DMS114 treated with DMSO at 0.1 percent for 48 hours (cell line): ENCODE results near the gene PLA2G12B.
"Not testable (repeated sequence)": the region's sequence is repeated elsewhere in the genome, so short reads cannot be mapped to it uniquely, and the experiment has no call there.

Experiments
- DNase-seq: peaks from one replicate; lab custom pipeline; 2025; ENCODE audit not compliant: unreplicated experiment; lab: John Stamatoyannopoulos, UW

PLA2G12B gene

GRCh38 chr10:72954596-72955554 lies at the start of gene PLA2G12B:
Gene PLA2G12B (minus strand): TSS chr10:72954806. CDS start chr10:72954685, 121 bp downstream.
- no peak for DNase-seq

- DNase-seq, result no peak
Observed at GRCh38 chr10:73003822-73004221, 49.2 kb upstream of the PLA2G12B start.

DNA sequence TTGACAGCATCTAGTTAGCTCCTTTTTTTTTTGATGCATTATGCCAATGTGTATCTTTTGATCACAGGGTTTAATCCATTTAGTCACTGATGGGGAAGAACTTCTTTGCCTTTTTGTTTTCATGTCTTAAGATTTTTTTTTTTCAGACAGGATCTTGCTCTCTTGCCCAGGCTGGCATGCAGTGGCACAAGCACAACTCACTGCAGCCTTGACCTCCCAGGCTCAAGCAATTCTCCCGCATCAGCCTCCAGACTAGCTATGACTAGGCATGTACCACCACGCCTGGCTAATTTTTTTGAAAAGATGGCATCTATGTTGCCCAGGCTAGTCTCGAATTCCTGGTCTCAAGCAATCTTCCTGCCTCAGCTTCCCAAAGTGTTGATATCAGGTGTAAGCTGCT lies 46.4 kb upstream of the PLA2G12B start:
- DNase-seq, result no peak

DNA sequence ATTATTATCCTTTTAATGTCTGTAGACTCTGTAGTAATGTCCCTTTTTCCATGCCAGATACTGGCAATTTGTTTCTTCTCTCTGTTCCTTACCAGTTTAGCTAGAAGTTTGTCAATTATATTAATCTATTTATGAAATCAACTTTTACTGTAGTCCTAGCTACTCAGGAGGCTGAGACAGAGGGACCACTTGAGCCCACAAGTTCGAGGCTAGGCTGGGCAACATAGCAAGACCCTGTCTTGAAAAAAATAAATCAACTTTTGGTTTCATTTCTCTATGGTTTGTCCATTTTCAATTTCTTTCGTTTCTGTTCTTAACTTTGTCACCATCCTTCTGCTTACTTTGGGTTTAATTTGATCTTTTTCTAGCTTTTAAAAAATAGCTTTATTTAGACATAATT lies 42.5 kb upstream of the PLA2G12B start:
- DNase-seq, result no peak

GRCh38 chr10:72995459-72995858 lies 40.9 kb upstream of the PLA2G12B start:
- not testable (repeated sequence) for DNase-seq

DNA sequence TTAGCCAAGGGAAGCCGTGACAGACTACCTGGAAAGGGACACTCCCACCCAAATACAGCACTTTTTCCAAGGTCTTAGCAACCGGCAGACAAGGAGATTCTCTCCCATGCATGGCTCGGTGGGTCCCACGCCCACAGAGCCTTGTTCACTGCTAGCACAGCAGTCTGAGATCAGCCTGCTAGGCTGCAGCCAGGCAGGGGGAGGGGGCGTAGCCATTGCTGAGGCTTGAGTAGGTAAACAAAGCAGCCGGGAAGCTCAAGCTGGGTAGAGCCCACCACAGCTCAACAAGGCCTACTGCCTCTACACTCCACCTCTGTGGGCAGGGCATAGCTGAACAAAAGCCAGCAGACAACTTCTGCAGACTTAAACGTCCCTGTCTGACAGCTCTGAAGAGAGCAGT lies 35.2 kb upstream of the PLA2G12B start:
- not testable (repeated sequence) for DNase-seq

- not testable (repeated sequence) for DNase-seq
Observed at GRCh38 chr10:72984618-72985017, 30.0 kb upstream of the PLA2G12B start.

- no peak for DNase-seq
Observed at GRCh38 chr10:72981882-72982529, 27.4 kb upstream of the PLA2G12B start.

GRCh38 chr10:72981028-72981881 lies 26.6 kb upstream of the PLA2G12B start:
- DNase-seq, result no peak

GRCh38 chr10:72980348-72980747 lies 25.7 kb upstream of the PLA2G12B start:
- no peak for DNase-seq

- DNase-seq, result no peak
Observed at GRCh38 chr10:72979709-72980108, 25.1 kb upstream of the PLA2G12B start.

- DNase-seq, result no peak
Observed at GRCh38 chr10:72976886-72977285, 22.3 kb upstream of the PLA2G12B start.

- DNase-seq, result no peak
Observed at GRCh38 chr10:72956001-72956400, 1.4 kb upstream of the PLA2G12B start.

- no peak for DNase-seq
Observed at GRCh38 chr10:72954230-72954595, 393 bp downstream of the PLA2G12B start.

- no peak for DNase-seq
Observed at GRCh38 chr10:72953687-72954086, 919 bp downstream of the PLA2G12B start.

DNA sequence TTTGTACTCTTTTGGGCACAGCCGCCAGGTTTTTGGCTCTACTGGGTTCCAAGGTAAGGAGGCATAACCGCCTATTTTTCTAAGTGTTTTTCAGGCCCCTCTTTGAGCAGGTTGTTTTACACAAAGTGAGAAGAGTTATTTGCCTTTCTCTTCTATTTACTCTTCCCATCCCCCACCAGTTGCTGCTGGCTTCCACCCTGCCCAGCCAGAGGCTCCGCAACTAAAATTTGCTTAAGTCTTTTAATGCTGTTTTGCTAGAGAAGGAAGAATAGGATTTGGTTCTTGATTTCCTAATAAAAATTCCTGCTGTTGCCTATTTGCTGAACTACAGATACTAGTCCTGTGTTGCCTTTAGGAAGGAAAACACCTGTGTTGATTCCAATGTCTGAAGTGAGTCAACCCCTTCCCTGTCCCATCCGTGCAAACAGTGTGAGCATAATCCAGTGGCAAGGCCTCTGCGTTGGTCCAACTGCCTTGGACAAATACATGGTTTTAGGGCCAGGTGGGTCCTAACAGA lies 1.9 kb downstream of the PLA2G12B start:
- no peak for DNase-seq

DNA sequence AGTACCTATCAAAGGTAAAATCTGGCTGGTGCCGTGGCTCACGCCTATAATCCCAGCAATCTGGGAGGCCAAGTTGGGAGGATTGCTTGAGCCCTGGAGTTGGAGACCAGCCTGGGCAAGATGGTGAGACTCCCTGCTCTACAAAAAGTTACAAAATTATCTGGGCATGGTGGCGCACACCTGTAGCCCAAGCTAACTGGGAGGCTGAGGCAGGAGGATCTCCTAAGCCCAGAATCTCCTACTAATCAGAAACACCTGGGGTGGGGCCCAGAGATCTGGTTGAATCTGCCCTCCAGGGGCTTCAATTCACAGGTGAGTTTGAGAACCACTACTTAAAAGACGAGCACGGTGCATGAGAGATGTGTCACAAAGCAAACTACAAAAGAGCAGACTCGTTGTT lies 2.4 kb downstream of the PLA2G12B start:
- DNase-seq, result no peak

DNA sequence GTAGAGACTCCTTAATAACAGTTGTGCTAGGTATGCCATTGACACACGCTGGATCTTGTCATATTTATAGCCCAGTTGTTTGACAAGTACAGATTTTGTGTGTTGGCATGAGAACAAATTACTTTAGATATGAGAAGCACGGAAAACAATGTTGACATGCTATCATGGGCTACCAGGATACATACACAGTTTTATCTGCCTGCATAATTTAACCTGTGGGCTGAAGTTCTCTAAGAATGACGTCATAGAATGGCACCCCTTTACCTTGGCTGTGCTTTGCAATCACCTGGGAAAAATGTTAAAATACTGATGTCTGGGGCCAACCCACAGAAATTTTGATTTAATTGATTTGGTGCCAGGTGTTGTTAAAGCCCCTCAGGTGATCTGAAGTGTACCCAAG lies 2.8 kb downstream of the PLA2G12B start:
- DNase-seq, result no peak

DNA sequence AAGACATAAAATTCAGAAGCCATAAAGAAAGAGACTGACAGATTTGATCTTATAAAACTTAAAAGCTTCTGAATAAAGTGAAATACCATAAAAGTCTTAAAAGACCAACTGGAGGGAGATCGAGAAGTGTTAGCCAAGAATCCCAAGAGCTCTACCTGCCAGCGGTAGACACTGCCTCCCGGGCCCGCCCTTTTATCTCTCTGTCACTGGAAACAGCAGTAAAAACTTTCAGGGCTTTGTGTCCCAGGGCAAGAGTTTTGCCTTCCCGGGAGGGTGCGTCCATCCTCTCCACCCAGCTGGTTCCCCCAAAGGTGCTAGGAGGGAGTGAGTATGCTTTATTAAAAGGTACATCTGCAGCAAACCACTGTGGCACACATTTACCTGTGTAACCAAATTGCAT lies 5.8 kb downstream of the PLA2G12B start:
- no peak for DNase-seq

DNA sequence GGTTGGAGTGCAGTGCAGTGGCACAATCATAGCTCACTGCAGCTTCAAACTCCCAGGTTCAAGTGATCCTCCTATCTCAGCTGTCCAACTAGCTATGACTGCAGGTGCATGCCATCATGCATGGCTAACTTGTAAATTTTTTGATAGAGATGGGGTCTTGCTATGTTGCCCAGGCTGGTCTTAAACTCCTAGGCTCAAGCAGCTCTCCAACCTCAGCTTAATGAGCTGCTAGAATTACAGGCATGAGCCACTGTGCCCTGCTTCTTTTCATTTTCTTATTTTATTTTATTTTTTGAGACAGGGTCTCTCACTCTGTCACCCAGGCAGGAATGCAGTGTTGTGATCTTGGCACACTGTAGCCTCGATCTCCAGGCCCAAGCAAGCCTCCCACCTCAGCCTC lies 7.6 kb downstream of the PLA2G12B start:
- no peak for DNase-seq
